ENCODE data around the gene SPNS1.

DNA sequence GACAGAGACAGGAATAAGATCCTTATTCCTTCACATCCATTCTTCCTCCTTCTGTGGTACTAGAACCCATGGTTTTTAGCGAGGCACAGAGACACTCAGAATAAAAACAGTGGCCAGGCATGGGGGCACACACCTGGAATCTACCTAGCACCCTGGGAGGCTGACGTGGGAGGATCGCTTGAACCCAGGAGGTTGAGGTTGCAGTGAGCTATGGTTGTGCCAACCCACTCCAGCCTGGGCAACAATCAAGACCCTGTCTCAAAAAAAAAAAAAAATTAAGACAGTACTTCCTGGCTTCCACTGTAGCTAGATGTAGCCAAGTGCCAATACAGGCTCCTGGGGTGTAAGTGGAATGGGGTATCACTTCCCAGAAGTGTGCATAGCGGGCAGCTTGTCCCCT lies 7.4 kb upstream of the SPNS1 start:
- TF ChIP-seq POLR2AphosphoS5 (IDR thresholded peaks at IDR 0.05; ENCODE audit: borderline replicate concordance, low read depth, low read length): no peak
- TF ChIP-seq EZH2 (IDR thresholded peaks at IDR 0.05): no peak
